Keratinocyte (primary cell): ENCODE results near the gene MYBPH. TPM values are rescaled to one million over a fixed set of nuclear protein-coding genes. Genes with fewer than 3 reads are reported as not detected.

Experiments used
- DNase-seq: peaks from one replicate; pipeline ENCODE4 v3.0.0-alpha.2; 2011; ENCODE audit warnings: low read depth, missing footprints, low spot score
- FAIRE-seq: peaks from 2 replicates; lab custom pipeline; 2011; peaks lifted over from hg19 to GRCh38; lab: Jason Lieb, UNC
- H2AFZ ChIP-seq: 2 replicates; pipeline ENCODE4 v1.6.0; 2012; ENCODE audit warnings: low read length, control low read depth, inconsistent platforms; ENCODE audit not compliant: control insufficient read depth
- H3K27ac ChIP-seq: 2 replicates; pipeline ENCODE4 v1.5.1; 2011; ENCODE audit warnings: low read length; ENCODE audit not compliant: control insufficient read depth, insufficient read depth
- H3K27me3 ChIP-seq: 3 replicates; pipeline ENCODE4 v1.6.0; 2011; ENCODE audit warnings: low read length; ENCODE audit not compliant: control insufficient read depth, insufficient read depth; ENCODE audit errors: extremely low read depth
- H3K36me3 ChIP-seq, 2 experiments: 2 replicates in 1 of 2; 3 replicates in 1 of 2; pipeline ENCODE4 v1.5.1; 2011; ENCODE audit warnings: low read length in 2 of 2, mild to moderate bottlenecking in 1 of 2; ENCODE audit not compliant: control insufficient read depth in 2 of 2, insufficient read depth in 2 of 2; ENCODE audit errors: extremely low read depth in 1 of 2
- H3K4me1 ChIP-seq: 3 replicates; pipeline ENCODE4 v1.5.1; 2011; ENCODE audit warnings: low read length; ENCODE audit not compliant: control insufficient read depth, insufficient read depth; ENCODE audit errors: extremely low read depth
- H3K4me2 ChIP-seq: 3 replicates; pipeline ENCODE4 v1.6.0; 2011; ENCODE audit warnings: low read depth, low read length; ENCODE audit not compliant: control insufficient read depth, insufficient read depth; ENCODE audit errors: extremely low read depth
- H3K4me3 ChIP-seq, 3 experiments: fragments of 200-600 bp in 1 of 3; sonication (generic) in 1 of 3; 2 replicates in 2 of 3; 3 replicates in 1 of 3; pipeline ENCODE4 v1.5.1; 2011 to 2016; ENCODE audit warnings: low read length in 3 of 3, mild to moderate bottlenecking in 3 of 3, control low read depth in 2 of 3, inconsistent platforms in 1 of 3, low read depth in 1 of 3, mixed read lengths in 1 of 3, mixed run types in 1 of 3, moderate library complexity in 1 of 3; ENCODE audit not compliant: control insufficient read depth in 2 of 3, insufficient read depth in 2 of 3; ENCODE audit errors: extremely low read depth in 1 of 3
- H3K79me2 ChIP-seq: 2 replicates; pipeline ENCODE4 v1.6.0; 2012; ENCODE audit warnings: low read length; ENCODE audit not compliant: control insufficient read depth, insufficient read depth
- H3K9ac ChIP-seq: 3 replicates; pipeline ENCODE4 v1.6.0; 2011; ENCODE audit warnings: low read length; ENCODE audit not compliant: control insufficient read depth, insufficient read depth; ENCODE audit errors: extremely low read depth
- H3K9me1 ChIP-seq: 3 replicates; pipeline ENCODE4 v1.6.0; 2011; ENCODE audit warnings: low read length; ENCODE audit not compliant: control insufficient read depth, insufficient read depth; ENCODE audit errors: extremely low read depth
- H3K9me3 ChIP-seq: 2 replicates; pipeline ENCODE4 v1.5.1; 2012; ENCODE audit warnings: low read depth, low read length; ENCODE audit not compliant: control insufficient read depth
- H4K20me1 ChIP-seq: 3 replicates; pipeline ENCODE4 v1.6.0; 2011; ENCODE audit warnings: low read length; ENCODE audit not compliant: control insufficient read depth, insufficient read depth; ENCODE audit errors: extremely low read depth
- EZH2 ChIP-seq: IDR thresholded peaks from one replicate; pipeline ENCODE4 v1.6.1; 2012; ENCODE audit warnings: inconsistent platforms, mild to moderate bottlenecking, low read length, moderate library complexity
- dilution Hi-C: fragments of 300-500 bp; cut with MboI; formaldehyde crosslinking; loops from one replicate; pipeline ENCODE4 v1.7.0; 2020; ENCODE audit warnings: low sequenced_read_pairs; ENCODE audit not compliant: extremely low pct_ligation_motif_present
- polyA plus RNA-seq, 5 experiments: library from polyadenylated mRNA; depleted of rRNA in 3 of 5; stranded (reverse) in 3 of 5; stranded (forward) in 1 of 5; unstranded in 1 of 5; fragments of >200 nt; gene quantifications; 1 replicate in 1 of 5; 2 replicates in 3 of 5; 3 replicates in 1 of 5; pipeline versions ENCODE4 v1.2.1 to v1.2.3, GENCODE V29; 2011 to 2012; ENCODE audit warnings: missing spikeins in 2 of 5, low read depth in 1 of 5, low replicate concordance in 1 of 5
- TF ChIP-seq, protein P1 (sequence below), 3 experiments: IDR thresholded peaks in 1 of 3; conservative IDR thresholded peaks in 1 of 3; optimal IDR thresholded peaks in 1 of 3; 2 replicates in 2 of 3; 3 replicates in 1 of 3; pipeline versions ENCODE3 to v1.5.1; 2011; ENCODE audit warnings: low read length in 3 of 3, mild to moderate bottlenecking in 3 of 3, moderate library complexity in 2 of 3, control low read depth in 1 of 3, inconsistent platforms in 1 of 3; ENCODE audit not compliant: insufficient read depth in 2 of 3; ENCODE audit errors: extremely low read depth in 1 of 3

MYBPH gene
- polyA plus RNA-seq, 1 donor (not counting 4 experiments of a cell fraction or from before 2014, with no cell fraction given): not detected

DNA sequence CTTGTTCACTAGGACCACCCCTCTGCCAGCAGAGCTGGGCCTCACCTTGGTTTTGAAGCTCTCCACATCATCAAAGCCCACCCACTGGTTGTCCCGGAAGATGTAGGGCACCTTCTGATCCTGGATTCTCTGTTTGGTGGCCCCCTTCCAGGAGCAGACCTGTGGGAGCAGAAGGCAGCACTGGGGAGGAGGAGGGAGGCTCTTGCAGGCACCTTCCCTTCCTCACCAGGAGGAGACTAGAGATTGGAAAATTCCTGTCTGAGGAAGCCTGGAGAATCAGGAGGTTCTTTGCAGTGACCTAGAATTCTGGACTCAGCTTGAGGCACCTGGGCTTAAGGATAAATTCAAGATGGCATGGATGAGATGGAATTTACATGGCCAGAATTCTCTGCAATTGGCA, 43.5 kb upstream of the MYBPH start:
- H3K4me1 ChIP-seq: no peaks in the 10 kb centered on the region
- TF ChIP-seq, protein P1, sequence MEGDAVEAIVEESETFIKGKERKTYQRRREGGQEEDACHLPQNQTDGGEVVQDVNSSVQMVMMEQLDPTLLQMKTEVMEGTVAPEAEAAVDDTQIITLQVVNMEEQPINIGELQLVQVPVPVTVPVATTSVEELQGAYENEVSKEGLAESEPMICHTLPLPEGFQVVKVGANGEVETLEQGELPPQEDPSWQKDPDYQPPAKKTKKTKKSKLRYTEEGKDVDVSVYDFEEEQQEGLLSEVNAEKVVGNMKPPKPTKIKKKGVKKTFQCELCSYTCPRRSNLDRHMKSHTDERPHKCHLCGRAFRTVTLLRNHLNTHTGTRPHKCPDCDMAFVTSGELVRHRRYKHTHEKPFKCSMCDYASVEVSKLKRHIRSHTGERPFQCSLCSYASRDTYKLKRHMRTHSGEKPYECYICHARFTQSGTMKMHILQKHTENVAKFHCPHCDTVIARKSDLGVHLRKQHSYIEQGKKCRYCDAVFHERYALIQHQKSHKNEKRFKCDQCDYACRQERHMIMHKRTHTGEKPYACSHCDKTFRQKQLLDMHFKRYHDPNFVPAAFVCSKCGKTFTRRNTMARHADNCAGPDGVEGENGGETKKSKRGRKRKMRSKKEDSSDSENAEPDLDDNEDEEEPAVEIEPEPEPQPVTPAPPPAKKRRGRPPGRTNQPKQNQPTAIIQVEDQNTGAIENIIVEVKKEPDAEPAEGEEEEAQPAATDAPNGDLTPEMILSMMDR (optimal IDR thresholded peaks at IDR 0.05 in 1 of 3, IDR thresholded peaks at IDR 0.05 in 1 of 3, conservative IDR thresholded peaks at IDR 0.05 in 1 of 3; ENCODE audit: extremely low read depth in 1 of 3, insufficient read depth in 2 of 3, low read length in 3 of 3): no peak
- no peak for TF ChIP-seq EZH2
- H3K9me1 ChIP-seq: no peaks in the 10 kb centered on the region
- no peak for DNase-seq
- H3K4me2 ChIP-seq: no peak overlapping the region
- no peaks in the 10 kb centered on the region for H3K36me3 ChIP-seq
- H3K27me3 ChIP-seq: no peaks in the 10 kb centered on the region
- no peaks in the 10 kb centered on the region for H3K79me2 ChIP-seq
- no peaks in the 10 kb centered on the region for H4K20me1 ChIP-seq
- H2AFZ ChIP-seq: no peak overlapping the region
- dilution Hi-C loops: no loop called here
- no peak for FAIRE-seq
- no peak overlapping the region for H3K9ac ChIP-seq
- H3K9me3 ChIP-seq: no peaks in the 10 kb centered on the region
- no peak overlapping the region for H3K4me3 ChIP-seq
- H3K27ac ChIP-seq: no peak overlapping the region

DNA sequence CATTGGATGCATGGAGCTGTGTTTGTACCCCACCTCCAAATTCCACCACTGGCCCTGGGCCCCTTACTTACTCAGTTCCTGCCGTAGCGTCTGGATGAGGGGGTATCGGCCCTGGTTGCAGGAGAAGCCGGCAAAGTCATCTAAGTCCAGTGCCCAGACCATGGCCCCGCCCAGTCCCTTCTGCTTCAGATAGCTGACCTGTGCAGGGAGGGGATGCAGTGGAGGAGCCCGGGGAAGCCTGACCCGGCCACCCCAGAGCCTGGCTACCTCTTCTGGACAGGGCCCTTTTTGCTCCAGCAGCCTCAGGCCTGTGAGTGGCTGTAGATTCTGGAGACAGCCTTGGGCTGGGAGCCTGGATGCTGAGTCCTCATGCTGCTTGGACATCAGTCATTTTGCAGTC, 42.0 kb upstream of the MYBPH start:
- H3K4me3 ChIP-seq: no peak overlapping the region
- no peak overlapping the region for H2AFZ ChIP-seq
- H3K79me2 ChIP-seq: no peaks in the 10 kb centered on the region
- no peak overlapping the region for H3K9ac ChIP-seq
- DNase-seq: no peak
- no peak overlapping the region for H3K27ac ChIP-seq
- H4K20me1 ChIP-seq: no peaks in the 10 kb centered on the region
- H3K9me3 ChIP-seq: no peaks in the 10 kb centered on the region
- H3K36me3 ChIP-seq: no peaks in the 10 kb centered on the region
- no peaks in the 10 kb centered on the region for H3K4me1 ChIP-seq
- dilution Hi-C loops: no loop called here
- TF ChIP-seq, protein P1 (optimal IDR thresholded peaks at IDR 0.05 in 1 of 3, IDR thresholded peaks at IDR 0.05 in 1 of 3, conservative IDR thresholded peaks at IDR 0.05 in 1 of 3; ENCODE audit: extremely low read depth in 1 of 3, insufficient read depth in 2 of 3, low read length in 3 of 3): no peak
- TF ChIP-seq EZH2: no peak
- no peak for FAIRE-seq
- no peaks in the 10 kb centered on the region for H3K27me3 ChIP-seq
- H3K4me2 ChIP-seq: no peak overlapping the region
- no peaks in the 10 kb centered on the region for H3K9me1 ChIP-seq
